GM19240 (cell line): Measurements from ENCODE around the gene FRG2C.
"Not testable (repeated sequence)": the region's sequence is repeated elsewhere in the genome, so short reads cannot be mapped to it uniquely, and the experiment has no call there.

Experiments used
- DNase-seq: peaks from one replicate; pipeline ENCODE4 v3.0.0; 2011; ENCODE audit warnings: low spot score; ENCODE audit not compliant: insufficient read length

Gene FRG2C

GRCh38 chr3:75664028-75664427 is at the start of gene FRG2C:
Gene FRG2C, plus strand, starts transcription at chr3:75664328. Its CDS starts 52 bp downstream, at chr3:75664380.
- DNase-seq, result not testable (repeated sequence)

- DNase-seq, result not testable (repeated sequence)
Observed at GRCh38 chr3:75618666-75619305, 45.3 kb upstream of the FRG2C start.

- DNase-seq, result not testable (repeated sequence)
Observed at GRCh38 chr3:75619481-75620031, 44.6 kb upstream of the FRG2C start.

- not testable (repeated sequence) for DNase-seq
Observed at GRCh38 chr3:75621772-75622171, 42.4 kb upstream of the FRG2C start.

GRCh38 chr3:75623656-75624055 is 40.5 kb upstream of the FRG2C start:
- DNase-seq, result not testable (repeated sequence)

- not testable (repeated sequence) for DNase-seq
Observed at GRCh38 chr3:75630887-75631535, 33.1 kb upstream of the FRG2C start.

GRCh38 chr3:75631541-75631940 is 32.6 kb upstream of the FRG2C start:
- DNase-seq, result no peak

DNA sequence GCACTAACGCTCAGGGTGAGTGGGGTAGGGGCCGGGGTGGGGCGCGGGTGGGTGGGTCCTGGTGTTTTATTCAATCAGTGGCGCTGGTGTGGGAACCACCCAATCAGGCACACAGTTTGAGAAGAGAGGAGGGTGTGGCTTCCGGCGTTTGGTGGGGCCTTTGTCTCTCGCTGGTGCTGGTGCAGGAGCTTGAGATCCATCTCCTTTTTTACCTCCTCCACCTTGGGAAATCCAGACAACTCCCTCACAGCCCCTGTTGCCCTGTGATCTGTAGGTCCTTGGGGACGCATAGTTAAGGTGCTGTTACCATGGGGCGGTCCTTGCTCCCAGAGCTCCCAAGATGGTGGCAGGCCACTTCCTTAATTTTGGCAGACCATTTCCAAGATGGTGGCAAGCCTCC is 25.2 kb upstream of the FRG2C start:
- not testable (repeated sequence) for DNase-seq

DNA sequence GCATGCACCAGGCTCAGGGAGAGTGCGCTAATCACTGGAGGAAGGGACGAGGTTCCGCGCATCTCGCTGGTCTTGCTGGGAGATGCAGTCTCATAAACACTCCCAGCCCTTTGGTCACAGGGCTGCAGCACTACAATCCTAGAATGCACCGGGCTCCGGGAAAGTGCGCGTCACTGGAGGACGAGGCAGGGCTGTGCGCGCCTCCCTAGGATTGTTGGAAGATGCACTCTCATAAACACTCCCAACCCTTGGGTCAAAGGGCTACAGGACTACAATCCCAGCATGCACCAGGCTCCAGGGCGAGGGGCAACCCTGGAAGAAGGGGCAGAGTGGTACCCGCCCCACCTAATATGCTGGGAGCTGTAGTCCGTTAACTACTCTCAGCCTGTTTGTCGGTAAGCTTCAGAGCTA is 23.0 kb upstream of the FRG2C start:
- DNase-seq, result not testable (repeated sequence)

- not testable (repeated sequence) for DNase-seq
Observed at GRCh38 chr3:75643031-75643800, 20.9 kb upstream of the FRG2C start.

- not testable (repeated sequence) for DNase-seq
Observed at GRCh38 chr3:75645548-75645947, 18.6 kb upstream of the FRG2C start.

- DNase-seq, result no peak
Observed at GRCh38 chr3:75650191-75650590, 13.9 kb upstream of the FRG2C start.

DNA sequence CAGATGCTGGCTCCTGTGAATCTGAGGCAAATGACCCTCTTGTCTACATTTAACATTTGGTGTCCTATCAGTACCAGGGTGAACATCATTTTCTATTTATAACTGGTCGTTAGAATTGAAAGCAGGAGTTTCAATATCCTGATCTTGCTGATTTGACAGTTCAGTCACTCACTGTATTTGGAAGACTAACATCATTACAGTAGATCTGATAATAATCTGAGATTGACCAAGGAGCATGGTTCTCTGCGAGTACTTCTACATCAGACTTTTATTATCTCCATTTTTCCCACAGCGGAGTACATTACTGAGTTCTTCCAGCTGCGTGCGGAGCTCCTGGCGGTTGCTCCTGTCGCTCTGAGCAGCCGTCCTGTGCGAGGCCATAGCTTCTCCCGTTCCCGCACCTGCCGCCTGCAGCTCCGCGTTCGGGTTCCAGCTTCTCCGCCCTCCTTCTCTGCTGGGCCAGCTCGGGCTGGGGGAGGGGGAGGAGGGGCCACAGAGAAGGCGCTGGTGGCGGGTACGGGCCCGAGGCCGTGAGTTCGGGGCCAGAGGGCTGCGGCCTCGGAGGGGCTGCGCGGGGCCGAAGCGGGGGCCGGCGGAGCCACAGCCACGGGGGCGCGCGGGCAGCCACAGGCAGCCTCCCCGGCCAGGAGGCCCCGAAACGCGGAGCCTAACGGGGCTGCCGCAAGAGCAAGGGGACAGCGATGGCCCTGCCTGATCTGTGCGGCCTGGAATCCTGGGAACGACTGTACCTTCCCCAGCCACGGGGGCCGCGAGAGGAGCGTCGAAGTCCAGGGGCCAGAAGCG is 8.8 kb upstream of the FRG2C start:
- DNase-seq, result not testable (repeated sequence)

DNA sequence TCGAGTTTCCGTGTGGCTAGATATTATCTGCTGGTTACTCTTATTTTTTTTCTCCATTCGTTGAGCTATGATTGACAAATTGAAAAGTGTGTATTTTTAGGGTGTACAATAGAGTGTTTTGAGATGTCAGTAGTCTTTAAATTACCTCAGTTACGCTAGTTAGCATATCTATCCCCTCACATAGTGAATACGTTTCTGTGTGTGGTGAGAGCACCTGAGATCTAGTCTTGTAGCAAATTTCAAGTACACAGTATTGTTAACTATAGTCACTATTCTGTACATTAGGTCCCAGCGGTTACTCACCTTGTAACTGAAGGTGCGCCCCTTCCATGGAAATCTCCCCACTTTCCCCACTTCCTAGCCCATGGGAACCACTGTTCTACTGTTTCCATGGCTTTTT is 8.2 kb upstream of the FRG2C start:
- DNase-seq, result not testable (repeated sequence)

DNA sequence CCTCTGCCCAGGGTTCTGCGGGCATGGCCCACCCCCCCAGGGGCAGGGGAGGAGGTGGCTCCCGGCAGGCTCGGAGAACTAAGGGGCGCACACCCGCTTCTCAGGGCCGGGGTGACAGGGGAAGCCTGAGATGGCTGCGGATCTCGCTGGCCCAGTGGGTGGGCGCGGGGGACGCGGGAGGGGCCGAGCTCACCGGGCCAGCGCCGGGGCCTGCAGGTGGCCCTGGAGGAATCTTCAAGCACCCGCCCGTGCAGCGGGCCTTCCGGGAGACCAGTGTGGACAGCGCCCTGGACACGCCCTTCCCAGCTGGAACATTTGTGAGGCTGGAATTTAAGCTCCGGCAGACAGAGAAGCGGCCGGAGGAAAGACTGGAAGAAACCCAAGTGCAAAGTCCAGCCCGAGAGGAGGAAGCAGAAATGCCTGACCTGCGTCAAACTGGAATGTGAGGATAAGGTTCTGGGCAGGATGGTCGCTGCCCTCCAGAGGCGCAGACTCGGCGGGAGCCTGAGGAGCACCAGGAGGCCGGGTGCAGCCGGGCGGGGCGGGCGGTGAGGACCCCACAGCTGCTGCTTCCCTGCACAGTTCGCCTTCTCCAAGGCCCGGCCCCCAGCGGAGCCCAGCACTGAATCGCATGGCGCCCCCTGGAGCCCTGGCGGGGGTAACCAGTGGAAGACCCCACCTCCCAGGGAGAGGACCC is 5.6 kb upstream of the FRG2C start:
- not testable (repeated sequence) for DNase-seq

DNA sequence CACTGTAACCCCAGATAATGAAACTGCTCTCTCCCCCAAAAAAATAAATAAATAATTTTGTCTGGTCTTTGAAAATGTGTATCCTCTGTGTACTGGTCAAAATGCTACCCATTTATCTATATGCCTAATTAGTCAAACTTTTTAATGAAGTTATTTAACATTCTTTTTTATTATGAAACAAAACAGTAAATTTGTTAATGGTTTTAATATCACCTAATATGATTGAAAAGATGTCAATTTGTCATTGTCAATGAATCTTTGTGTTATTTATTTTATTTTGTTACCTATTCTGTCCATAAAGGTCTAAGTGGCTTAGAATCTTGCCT is 5.1 kb upstream of the FRG2C start:
- not testable (repeated sequence) for DNase-seq

DNA sequence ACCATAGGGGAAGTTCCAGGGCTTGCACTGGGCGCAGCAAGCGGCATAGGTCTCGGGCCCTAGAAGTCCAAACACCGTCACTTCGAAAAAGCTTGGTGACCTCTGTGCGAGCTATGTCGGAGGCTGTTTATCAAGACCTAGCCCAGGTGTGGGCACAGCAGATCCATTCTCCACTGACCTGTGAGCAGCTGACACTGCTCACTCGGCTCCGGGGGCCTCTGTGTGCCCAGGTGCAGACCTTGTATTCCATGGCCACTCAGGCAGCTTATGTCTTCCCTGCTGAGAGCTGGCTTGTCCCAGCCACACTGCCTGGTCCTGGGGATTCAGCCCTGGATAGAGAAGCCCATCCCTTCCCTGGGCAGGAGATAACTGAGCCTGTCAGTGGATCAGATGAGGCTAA is 1.5 kb downstream of the FRG2C start:
- DNase-seq, result not testable (repeated sequence)

- DNase-seq, result not testable (repeated sequence)
Observed at GRCh38 chr3:75667757-75668701, 3.9 kb downstream of the FRG2C start.

GRCh38 chr3:75668759-75669347 is 4.7 kb downstream of the FRG2C start:
- not testable (repeated sequence) for DNase-seq
